Gastrocnemius medialis (tissue), 4 donors: Measurements from ENCODE around the gene BCL6B. TPM values are rescaled to one million over a fixed set of nuclear protein-coding genes. Genes with fewer than 3 reads are reported as not detected.
A peak's percentile ranks its signal among the peaks of the same experiment; 100 is the strongest.

Experiments
- ATAC-seq, 2 donors: fragments of 150-250 bp; one replicate each; pipeline ENCODE4 v1.9.1; 2016
- DNase-seq, 2 donors: peaks; one replicate each; pipeline ENCODE4 v3.0.0-alpha.2; 2019
- H3K27ac ChIP-seq, 4 donors: fragments of 200-600 bp; sonication (generic); 1 replicate in 1 of 4; 2 replicates in 3 of 4; pipeline ENCODE4 v1.5.1; 2016 to 2018; ENCODE audit warnings: mild to moderate bottlenecking in 2 of 4, moderate library complexity in 1 of 4
- H3K27me3 ChIP-seq, 3 donors: fragments of 200-600 bp; sonication (generic) in 2 of 3; 1 replicate in 1 of 3; 2 replicates in 2 of 3; pipeline versions ENCODE4 v1.5.1 to v1.6.0; 2016 to 2019; ENCODE audit warnings: mild to moderate bottlenecking in 1 of 3, moderate library complexity in 1 of 3
- H3K36me3 ChIP-seq, 2 donors: fragments of 200-600 bp; sonication (generic) in 1 of 2; one replicate each; pipeline ENCODE4 v1.5.1; 2017 to 2018
- H3K4me1 ChIP-seq, 2 donors: fragments of 200-600 bp; sonication (generic) in 1 of 2; one replicate each; pipeline ENCODE4 v1.5.1; 2016 to 2017; ENCODE audit warnings: mild to moderate bottlenecking in 2 of 2
- H3K4me3 ChIP-seq, 4 donors: fragments of 200-600 bp; sonication (generic) in 3 of 4; 1 replicate in 1 of 4; 2 replicates in 3 of 4; pipeline ENCODE4 v1.5.1; 2016 to 2019; ENCODE audit warnings: mild to moderate bottlenecking in 2 of 4
- H3K9me3 ChIP-seq, 3 donors: fragments of 200-600 bp; sonication (generic) in 2 of 3; 1 replicate in 1 of 3; 2 replicates in 2 of 3; pipeline ENCODE4 v1.5.1; 2016 to 2019
- POLR2A ChIP-seq, 2 donors: fragments of 450-650 bp; IDR thresholded peaks; one replicate each; pipeline ENCODE4 v1.6.1; 2017; ENCODE audit warnings: antibody characterized with exemption in 2 of 2, mild to moderate bottlenecking in 2 of 2, moderate library complexity in 2 of 2
- in situ Hi-C, 4 donors: fragments of 200-750 bp; cut with MboI; loops; one replicate each; pipeline versions ENCODE4 v1.15.0 to v1.8.0; 2017; ENCODE audit warnings: low sequenced_read_pairs in 4 of 4
- intact Hi-C: fragments of 100-400 bp; cut with DNase I; formaldehyde crosslinking; loops from one replicate; pipeline ENCODE4 v1.15.1; 2023; ENCODE audit warnings: low total_unique reads
- total RNA-seq, 4 donors: library from RNA; depleted of rRNA; stranded (reverse); fragments of >200 nt; gene quantifications; one replicate each; pipeline versions ENCODE4 v1.1.0 to v1.2.3, GENCODE V29; 2016
- TF ChIP-seq, protein P1 (sequence below), 5 experiments: fragments of 450-650 bp in 3 of 5; fragments of 200-600 bp in 2 of 5; sonication (generic) in 2 of 5; IDR thresholded peaks in 4 of 5; conservative IDR thresholded peaks in 1 of 5; 1 replicate in 4 of 5; 2 replicates in 1 of 5; pipeline ENCODE4 v1.5.1; 2016 to 2019; ENCODE audit warnings: antibody characterized with exemption in 5 of 5, mild to moderate bottlenecking in 3 of 5, moderate library complexity in 3 of 5

The BCL6B gene
- total RNA-seq, 4 donors from 2014 or later, result 1.2 to 3.9 (median 2.1) TPM

DNA sequence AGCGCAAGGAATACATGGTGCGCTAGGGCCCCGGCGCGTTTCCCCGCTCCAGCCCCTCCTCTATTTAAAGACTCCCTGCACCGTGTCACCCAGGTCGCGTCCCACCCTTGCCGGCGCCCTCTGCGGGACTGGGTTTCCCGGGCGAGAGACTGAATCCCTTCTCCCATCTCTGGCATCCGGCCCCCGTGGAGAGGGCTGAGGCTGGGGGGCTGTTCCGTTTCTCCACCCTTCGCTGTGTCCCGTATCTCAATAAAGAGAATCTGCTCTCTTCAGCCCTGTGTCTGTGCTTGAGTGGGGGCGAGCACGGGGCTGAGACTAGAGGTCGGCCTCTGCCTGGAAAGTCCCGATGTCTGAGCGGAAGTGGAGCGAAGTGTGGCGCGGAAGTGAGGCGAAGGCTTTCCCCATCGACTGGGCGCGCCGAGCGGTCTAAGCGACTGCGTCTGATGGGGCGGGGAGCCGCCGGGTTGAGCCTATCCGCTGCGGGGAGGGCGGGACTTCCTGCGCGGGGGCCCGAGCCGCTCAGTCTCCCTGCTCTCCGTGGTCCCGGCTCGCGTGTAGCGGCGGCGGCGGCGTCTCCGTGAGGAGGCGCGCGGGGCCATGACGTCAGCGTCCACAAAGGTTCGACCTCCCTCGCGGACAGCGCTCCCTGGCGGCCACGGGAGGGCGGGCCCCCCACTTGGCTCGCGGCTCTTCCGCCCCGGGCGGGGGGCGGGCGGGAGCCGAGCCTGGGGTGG is 8.4 kb upstream of the BCL6B start:
- in situ Hi-C loops (loop anchor here (25.0 kb wide), 2 partner anchors 352 to 377 kb away; partner anchors contain the start of genes C17orf100 (in 3 of the 4), MED31 (in 3 of the 4), KIAA0753 (in 1 of the 4) and TXNDC17 (in 1 of the 4)), intact Hi-C loops (loop anchor here (5.0 to 10.0 kb wide), 3 partner anchors 362 to 820 kb away; partner anchors contain the start of genes C17orf100, CD68, KDM6B and MED31)

DNA sequence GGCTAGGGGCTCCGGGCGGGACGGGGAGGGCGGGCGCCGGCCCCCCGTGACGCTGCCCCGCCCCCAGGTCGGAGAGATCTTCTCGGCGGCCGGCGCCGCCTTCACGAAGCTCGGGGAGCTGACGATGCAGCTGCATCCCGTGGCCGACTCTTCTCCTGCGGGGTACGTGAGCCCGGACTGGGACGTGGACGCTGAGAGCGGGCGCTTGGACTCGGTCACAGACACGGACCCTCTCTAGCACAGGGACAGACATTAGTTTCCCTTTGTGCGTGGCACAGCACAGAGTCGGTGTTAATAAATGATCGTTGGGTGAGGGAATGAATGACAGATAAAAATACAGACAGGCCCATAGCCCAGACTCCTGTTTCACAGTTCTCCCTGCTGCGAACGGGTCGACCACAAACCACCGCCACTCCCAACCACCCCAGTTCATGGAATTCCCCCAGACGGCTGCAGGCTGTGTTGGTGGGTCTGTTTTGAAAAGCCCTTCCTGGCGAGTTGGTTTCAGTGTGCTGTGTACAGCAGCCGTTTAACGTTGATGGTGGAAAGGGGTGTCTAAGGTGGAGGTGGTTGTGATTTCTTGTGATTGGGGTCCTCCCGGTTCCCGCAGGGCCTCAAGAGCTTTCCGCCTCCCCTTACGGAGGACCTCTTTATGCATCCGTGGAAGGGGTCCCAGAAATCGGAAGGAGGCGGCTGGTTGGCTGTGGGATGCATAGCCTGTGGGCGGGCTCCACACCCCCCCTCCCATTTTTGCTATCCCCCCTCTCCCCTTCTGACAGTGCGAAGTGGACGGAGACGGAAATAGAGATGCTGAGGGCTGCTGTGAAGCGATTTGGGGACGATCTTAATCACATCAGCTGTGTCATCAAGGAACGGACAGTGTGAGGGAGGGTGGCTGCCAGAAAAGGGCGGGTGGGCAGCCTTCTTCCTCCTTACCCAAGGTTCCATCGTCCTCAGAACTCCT is 7.6 kb upstream of the BCL6B start:
- Histone ChIP-seq H3K27me3 (no peaks in the 10 kb centered on the region), H3K4me1 (peaks cover 48 to 63% of the 10 kb centered on the region in 2 donors), H3K36me3 (peaks cover 0 to 10% of the 10 kb centered on the region in 2 donors), H3K9me3 (no peaks in the 10 kb centered on the region), H3K4me3 (peak overlapping the region; percentile 77 to 99 (median 86)), H3K27ac (peak overlapping the region; percentile 93 to 99 (median 96))
- in situ Hi-C loops (loop anchor here (25.0 kb wide), 2 partner anchors 353 to 378 kb away; partner anchors contain the start of genes C17orf100 (in 3 of the 4), MED31 (in 3 of the 4), KIAA0753 (in 1 of the 4) and TXNDC17 (in 1 of the 4)), intact Hi-C loops (loop anchor here (5.0 to 10.0 kb wide), 4 partner anchors 363 to 1528 kb away; partner anchors contain the start of genes C17orf100, CD68, DERL2 and KDM6B)
- TF ChIP-seq, protein P1, sequence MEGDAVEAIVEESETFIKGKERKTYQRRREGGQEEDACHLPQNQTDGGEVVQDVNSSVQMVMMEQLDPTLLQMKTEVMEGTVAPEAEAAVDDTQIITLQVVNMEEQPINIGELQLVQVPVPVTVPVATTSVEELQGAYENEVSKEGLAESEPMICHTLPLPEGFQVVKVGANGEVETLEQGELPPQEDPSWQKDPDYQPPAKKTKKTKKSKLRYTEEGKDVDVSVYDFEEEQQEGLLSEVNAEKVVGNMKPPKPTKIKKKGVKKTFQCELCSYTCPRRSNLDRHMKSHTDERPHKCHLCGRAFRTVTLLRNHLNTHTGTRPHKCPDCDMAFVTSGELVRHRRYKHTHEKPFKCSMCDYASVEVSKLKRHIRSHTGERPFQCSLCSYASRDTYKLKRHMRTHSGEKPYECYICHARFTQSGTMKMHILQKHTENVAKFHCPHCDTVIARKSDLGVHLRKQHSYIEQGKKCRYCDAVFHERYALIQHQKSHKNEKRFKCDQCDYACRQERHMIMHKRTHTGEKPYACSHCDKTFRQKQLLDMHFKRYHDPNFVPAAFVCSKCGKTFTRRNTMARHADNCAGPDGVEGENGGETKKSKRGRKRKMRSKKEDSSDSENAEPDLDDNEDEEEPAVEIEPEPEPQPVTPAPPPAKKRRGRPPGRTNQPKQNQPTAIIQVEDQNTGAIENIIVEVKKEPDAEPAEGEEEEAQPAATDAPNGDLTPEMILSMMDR (IDR thresholded peaks at IDR 0.05 in 4 of 5, conservative IDR thresholded peaks at IDR 0.05 in 1 of 5), result no peak
- TF ChIP-seq POLR2A (IDR thresholded peaks at IDR 0.05), result peak in 1 of 2 donors; percentile 17
- ATAC-seq, result no peak
- DNase-seq, result no peak

More for the DNA sequence above, 8.4 kb upstream of the BCL6B start:
- H3K4me1 ChIP-seq, result peaks cover 50 to 62% of the 10 kb centered on the region in 2 donors
- TF ChIP-seq, protein P1 (IDR thresholded peaks at IDR 0.05 in 4 of 5, conservative IDR thresholded peaks at IDR 0.05 in 1 of 5), result peak; percentile 64 to 95 (median 80)
- TF ChIP-seq POLR2A (IDR thresholded peaks at IDR 0.05), result peak; percentile 89 to 91
- ATAC-seq (peak; percentile 71 to 73), DNase-seq (peak; percentile 96 to 97)
- peak overlapping the region; percentile 77 to 99 (median 86) for H3K4me3 ChIP-seq
- peak overlapping the region; percentile 93 to 99 (median 96) for H3K27ac ChIP-seq
- peaks cover 0 to 15% of the 10 kb centered on the region in 2 donors for H3K36me3 ChIP-seq
- no peaks in the 10 kb centered on the region for H3K27me3 ChIP-seq
- no peaks in the 10 kb centered on the region for H3K9me3 ChIP-seq

DNA sequence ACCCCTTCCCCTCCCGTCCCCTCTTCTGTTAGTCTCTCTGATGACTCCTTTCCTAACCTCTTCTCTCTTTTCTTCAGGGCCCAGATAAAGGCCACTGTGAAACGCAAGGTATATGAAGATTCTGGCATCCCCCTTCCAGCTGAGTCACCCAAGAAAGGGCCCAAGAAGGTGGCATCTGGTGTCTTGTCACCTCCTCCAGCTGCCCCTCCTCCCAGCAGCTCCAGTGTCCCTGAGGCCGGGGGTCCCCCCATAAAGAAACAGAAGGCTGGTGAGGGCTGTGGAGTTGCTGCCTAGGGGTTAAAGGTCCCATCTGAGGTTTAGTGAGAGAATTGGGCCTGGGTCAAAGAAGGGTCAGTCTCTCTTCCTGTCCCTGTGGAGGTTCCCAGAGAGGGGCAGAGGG is 6.4 kb upstream of the BCL6B start:
- intact Hi-C loops, result loop anchor here (5.0 to 10.0 kb wide), 3 partner anchors 558 to 1529 kb away; partner anchors contain the start of genes CD68, DERL2, KDM6B and MIS12
- in situ Hi-C loops, result loop anchor here (25.0 kb wide), 2 partner anchors 354 to 379 kb away; partner anchors contain the start of genes C17orf100 (in 3 of the 4), MED31 (in 3 of the 4), KIAA0753 (in 1 of the 4) and TXNDC17 (in 1 of the 4)
- ATAC-seq, result no peak
- Histone ChIP-seq H3K27ac (peak overlapping the region; percentile 93 to 99 (median 96)), H3K27me3 (no peaks in the 10 kb centered on the region), H3K4me1 (peaks cover 49 to 63% of the 10 kb centered on the region in 2 donors), H3K4me3 (no peak overlapping the region), H3K9me3 (no peaks in the 10 kb centered on the region), H3K36me3 (peaks cover 0 to 10% of the 10 kb centered on the region in 2 donors)
- TF ChIP-seq, protein P1 (IDR thresholded peaks at IDR 0.05 in 4 of 5, conservative IDR thresholded peaks at IDR 0.05 in 1 of 5), result no peak
- TF ChIP-seq POLR2A (IDR thresholded peaks at IDR 0.05), result no peak
- DNase-seq, result no peak
